HG02884 (cell line): ENCODE results near the gene PRICKLE2.

ENCODE experiments used
- ATAC-seq: cut with Tn5 transposase; IDR thresholded peaks from one replicate; pipeline ENCODE4 v1.9.1; 2021; ENCODE audit warnings: mild to moderate bottlenecking, moderate library complexity; ENCODE audit not compliant: unreplicated experiment

Gene PRICKLE2

DNA sequence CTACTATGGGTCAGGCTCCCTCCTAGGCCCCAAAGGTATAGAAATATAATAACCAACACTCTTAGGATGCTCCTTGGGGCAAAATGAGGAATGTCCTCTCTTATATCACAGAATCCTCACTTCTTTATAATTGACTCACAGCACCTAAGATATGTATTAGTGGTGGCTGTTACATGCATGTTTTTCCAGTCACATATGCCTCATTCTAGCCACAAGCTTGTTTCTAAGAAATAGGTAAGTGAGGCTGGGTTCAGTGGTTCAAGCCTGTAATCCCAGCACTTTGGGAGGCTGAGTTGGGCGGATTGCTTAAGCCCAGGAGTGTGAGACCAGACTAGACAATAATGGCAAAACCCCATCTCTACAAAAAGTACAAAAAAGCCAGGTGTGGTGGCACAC is 144.0 kb downstream of the PRICKLE2 start:
- ATAC-seq: no peak

DNA sequence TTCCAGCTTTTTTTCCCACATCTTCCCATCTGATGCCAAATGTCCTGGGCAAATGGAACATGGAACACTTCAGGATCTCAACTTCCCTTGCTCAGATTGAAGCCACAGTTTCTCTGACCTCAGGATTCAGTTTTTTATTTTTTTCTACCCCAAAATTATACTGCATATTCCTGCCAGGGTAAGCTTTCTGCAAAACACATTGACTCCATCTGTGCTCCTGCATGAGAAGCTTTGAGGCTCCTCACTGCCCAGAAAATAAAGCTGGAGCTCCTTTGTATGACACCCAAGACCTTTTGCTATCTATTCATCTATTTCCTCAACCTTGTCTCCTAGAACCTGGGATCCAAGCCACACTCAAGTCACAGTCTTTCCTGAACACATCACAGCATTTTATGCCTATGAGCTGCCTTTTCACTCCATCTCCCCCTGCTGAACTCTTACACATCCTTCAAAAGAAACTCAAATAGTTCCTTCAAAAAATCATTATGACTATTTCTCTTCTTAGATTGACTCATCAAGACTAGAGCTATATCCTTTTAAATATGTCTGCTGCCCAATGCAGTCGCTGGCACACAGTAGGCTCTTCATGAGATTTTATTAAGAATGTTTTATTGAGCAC is 144.5 kb downstream of the PRICKLE2 start:
- ATAC-seq: no peak

DNA sequence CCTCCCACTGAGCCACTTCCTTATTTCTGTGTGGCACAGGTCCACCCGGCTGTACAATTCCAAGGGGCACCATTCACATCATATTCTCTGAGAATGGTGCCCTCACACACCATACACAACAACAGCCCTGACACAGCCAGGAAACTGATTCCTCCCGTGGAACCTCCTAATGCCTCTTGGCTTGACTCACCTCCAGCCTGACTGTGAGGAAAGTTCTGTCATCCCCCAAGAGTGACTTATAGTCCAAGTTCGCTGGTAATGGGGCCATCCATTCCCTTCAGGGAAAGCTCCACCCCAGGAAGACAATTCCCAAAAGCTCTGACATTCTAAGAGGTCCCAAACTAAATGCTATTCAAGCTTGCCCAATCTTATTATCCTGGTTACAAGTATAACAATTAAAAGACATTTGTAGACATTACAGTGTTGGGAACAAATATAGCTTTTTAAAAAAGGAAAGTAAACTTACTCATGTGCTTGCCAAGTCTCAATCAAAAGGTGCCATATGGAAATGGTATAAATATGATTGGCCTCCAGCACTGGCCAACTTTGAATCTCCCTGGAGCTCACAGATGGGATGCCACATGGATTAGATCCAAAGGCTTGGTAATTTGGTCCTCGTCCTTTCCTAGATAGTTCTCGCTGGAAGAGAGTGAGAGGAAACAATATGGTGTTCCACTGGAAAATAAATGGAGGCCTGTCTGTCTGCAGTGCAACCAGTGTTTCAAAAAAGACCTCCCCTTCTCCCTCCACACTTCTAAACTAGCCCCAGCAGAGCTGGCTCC is 145.7 kb downstream of the PRICKLE2 start:
- ATAC-seq: no peak

DNA sequence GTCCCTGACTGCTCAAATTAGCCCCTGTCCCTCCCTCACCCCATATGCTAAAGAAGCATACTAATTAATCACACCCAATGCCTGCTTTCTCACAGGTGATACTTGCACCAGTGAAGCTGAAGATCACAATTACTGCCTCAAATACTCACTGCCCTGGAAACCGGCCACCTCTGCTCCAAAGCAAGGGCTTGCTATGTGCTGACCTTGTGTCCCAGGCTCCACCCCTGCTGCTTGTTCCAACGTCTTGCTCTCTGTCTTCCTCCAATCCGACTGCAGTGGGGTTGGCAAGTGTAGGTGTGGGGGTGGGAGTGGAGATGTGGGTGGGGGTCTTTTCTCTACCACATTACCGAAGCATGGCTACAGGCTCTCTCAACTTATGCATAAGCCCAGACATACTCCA is 146.3 kb downstream of the PRICKLE2 start:
- ATAC-seq: no peak

DNA sequence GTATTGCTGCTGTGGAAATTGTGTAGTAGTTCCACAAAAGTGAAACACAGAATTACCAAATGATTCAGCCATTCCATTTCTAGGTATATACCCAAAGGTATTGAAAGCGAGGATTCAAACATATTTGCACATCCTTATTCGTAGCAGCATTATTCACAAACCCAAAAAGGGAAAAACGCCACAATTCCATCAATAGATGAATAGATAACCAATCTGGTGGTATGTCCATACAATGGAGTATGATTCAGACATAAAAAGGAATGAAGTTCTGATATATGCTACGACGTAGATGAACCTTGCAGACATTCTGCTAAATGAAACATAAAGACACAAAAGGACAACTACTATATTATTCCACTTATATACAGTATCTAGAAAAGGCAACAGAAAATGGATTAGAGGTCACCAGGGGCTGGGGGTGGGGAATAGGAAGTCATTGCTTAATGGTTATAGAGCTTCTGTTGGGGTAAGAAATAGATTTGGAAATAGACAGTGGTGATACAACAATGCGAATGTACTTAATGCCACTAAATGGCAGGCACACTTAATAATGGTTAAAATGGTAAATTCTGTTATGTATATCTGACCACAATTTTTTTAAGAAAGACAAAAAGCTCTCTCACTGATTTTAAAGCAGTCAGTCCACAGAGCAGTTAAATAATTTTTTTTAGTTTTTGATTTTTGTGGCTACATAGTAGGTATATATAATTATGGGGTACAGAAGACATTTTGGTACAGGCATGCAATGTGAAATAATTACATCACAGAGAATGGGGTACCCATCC is 150.2 kb downstream of the PRICKLE2 start:
- no peak for ATAC-seq

DNA sequence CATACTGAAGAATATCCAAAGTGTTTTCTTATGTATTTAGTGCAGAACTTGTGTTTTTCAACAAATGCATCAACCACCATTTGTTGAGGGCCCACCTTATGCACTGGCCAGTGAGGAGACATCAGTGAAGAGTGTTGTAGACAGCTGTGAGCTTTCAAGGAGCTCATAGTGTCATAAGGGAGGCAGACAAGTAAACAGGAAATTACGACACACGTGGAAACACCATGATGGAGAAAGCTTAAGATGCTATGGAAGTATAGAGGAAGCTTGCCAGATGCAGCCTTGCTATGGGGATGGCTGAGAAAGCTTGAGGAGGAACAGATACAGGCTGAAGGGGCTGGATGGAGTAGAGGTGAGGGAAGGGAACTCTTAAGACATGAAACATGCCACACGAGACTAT is 151.2 kb downstream of the PRICKLE2 start:
- ATAC-seq: no peak

GRCh38 chr3:64073158-64073761 is 152.0 kb downstream of the PRICKLE2 start:
- no peak for ATAC-seq

- ATAC-seq: no peak
Measured at GRCh38 chr3:64072126-64072525, 153.1 kb downstream of the PRICKLE2 start.

- no peak for ATAC-seq
Measured at GRCh38 chr3:64070704-64071103, 154.6 kb downstream of the PRICKLE2 start.

- no peak for ATAC-seq
Measured at GRCh38 chr3:64067506-64068346, 157.5 kb downstream of the PRICKLE2 start.

- no peak for ATAC-seq
Measured at GRCh38 chr3:64064804-64065203, 160.5 kb downstream of the PRICKLE2 start.

GRCh38 chr3:64063983-64064438 is 161.3 kb downstream of the PRICKLE2 start:
- no peak for ATAC-seq

DNA sequence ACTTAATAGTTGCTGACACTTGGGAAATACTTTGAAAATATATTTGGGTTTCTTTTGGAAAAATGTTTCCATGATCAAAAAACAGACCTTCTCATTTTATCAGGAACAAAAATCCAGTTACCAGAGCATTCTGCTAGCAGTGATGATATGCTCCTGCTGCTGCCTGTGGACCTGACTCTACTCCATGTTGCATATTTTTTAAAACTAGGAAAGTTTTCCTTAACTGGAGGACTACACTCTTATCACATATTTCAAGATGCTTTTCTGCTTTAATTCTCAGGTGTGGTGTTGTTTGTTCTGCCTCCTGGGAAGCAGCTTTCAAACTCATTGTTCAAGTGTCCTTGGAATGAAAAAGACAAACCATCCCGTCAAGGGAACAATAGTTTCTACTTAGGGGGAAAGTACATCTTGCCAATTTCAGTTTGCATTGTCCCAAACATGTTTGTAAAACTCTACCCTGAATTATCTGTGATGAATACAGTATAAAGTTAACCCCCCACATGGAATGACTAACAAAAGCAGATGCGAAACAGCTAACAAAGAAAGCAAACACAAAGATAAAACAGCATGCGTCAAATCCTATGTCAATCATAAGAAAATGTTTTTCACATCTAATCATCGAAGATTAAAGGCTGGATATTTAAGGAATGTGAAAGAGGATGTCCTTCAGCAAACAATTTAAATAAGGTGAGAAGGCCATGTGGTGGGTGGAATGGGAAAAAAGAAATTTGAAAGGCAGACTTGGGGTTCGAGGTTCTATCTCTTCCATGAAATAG is 161.9 kb downstream of the PRICKLE2 start:
- ATAC-seq: no peak

DNA sequence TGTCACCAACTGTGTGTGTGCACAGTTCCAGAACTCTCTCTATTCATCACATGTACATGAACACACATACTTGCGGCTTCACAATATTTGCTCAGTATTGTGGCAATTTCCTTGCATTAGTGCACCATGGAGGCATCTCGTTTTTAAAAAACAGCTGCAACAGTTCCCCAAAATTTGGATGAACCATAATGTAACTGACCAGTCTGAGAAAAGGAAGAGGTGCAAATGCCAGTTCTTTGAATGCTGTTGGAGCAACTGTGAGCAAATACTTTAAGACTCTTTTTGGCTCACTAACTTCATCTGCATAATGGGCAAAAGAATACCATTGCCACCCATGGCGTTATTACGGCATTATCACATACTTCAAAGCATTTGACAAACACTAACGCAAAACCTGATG is 163.6 kb downstream of the PRICKLE2 start:
- ATAC-seq: no peak

DNA sequence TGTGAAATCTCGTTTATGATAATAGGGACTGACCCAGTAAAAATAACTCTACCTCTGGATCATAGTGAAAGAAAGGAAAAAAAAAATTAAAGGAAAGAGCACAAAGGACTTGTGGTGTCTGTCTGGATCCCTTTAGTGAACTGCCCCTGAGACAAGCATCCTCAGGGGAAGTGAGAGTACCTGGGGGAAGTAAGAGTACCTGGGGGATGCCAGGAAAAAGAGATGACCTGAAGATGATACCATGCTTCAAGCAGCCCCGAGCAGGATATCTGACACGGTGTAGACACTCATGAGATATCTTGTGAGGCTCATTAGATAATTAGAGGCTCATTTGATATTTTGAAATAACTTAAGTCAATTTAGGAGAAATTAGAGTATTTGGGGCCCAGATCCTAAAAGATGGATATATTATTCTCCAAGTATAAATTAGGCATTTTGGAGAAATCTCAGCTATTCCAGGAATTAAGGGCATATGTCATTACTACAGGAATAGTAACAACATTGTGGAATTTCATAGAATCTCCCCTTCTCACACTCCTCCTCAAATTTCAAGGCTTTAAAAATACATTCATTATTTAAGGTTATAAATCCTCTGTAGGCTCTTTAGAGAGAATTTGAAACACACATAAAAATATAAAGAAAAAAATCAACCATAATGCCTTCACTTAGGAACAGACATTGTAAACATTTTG is 165.6 kb downstream of the PRICKLE2 start:
- ATAC-seq: no peak

DNA sequence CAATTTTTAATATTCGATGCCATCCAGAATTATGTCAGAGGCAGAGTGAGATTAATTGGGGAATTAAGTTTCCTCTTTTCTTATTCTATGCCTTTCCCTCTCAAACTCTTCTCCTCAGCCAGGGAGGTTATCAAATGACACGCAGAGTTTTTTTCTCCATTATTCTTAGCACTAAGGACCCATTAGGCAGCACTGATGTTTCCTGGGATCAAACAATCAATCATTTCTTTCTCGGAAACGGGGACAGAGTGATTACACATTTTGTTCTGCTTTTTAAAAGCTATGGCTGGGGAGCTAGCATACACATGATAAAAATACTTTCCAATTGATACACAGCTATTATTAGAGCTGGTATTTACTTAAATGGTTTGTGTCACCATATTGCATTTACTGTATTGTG is 166.7 kb downstream of the PRICKLE2 start:
- ATAC-seq: no peak

DNA sequence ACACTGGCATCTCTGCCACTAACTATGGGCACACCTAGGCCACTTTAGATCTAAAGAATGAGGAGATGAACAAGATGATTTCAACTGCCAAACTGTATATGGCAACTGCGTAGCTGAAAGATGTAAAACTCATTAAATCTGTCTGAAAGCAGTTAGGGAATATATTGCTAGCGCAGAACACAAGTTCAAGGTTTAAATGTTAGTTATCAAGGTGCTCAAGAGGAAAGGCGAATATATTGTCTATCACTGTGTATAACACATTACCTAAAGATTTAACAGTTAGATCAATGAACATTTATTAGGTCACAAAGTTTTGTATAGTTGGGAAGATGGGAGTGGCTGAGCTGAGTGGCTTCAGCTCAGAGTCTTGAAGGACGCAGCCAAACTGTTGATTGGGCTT is 168.0 kb downstream of the PRICKLE2 start:
- no peak for ATAC-seq

GRCh38 chr3:64056606-64057180 is 168.6 kb downstream of the PRICKLE2 start:
- ATAC-seq: no peak

GRCh38 chr3:64055076-64055475 is 170.2 kb downstream of the PRICKLE2 start:
- ATAC-seq: no peak
